AG04450 (cell line): ENCODE measurements around the gene ROBO4. TPM values are rescaled to one million over a fixed set of nuclear protein-coding genes. Genes with fewer than 3 reads are reported as not detected.
A peak's percentile ranks its signal among the peaks of the same experiment; 100 is the strongest.

Experiments used
- CTCF ChIA-PET: fragments of 300-600, 350-600 bp; formaldehyde crosslinking; extraction: SDS; loops from one replicate; lab custom pipeline; 2022; ENCODE audit warnings: antibody characterized with exemption, inconsistent platforms; lab: Charles Lee
- POLR2A ChIA-PET: fragments of 350-600 bp; formaldehyde crosslinking; extraction: SDS; loops from one replicate; lab custom pipeline; 2021; ENCODE audit warnings: antibody characterized with exemption, inconsistent platforms; lab: Yijun Ruan, JAX
- DNase-seq: peaks from one replicate; pipeline ENCODE4 v3.0.0-alpha.2; 2011; ENCODE audit warnings: low read depth, low spot score
- H3K27ac ChIP-seq: one replicate; pipeline ENCODE4 v1.5.1; 2012; ENCODE audit warnings: low read depth, low read length, control low read depth
- H3K27me3 ChIP-seq: one replicate; pipeline ENCODE4 v1.6.0; 2012; ENCODE audit warnings: low read length; ENCODE audit not compliant: control insufficient read depth, insufficient read depth
- H3K4me3 ChIP-seq: 2 replicates; pipeline ENCODE4 v1.5.1; 2011; ENCODE audit warnings: mild to moderate bottlenecking, low read depth, low read length, control low read depth
- H3K9me3 ChIP-seq: 2 replicates; pipeline ENCODE4 v1.5.1; 2012; ENCODE audit warnings: low read length; ENCODE audit not compliant: control insufficient read depth, insufficient read depth
- polyA plus RNA-seq: library from polyadenylated mRNA; depleted of rRNA; stranded (reverse); fragments of >200 nt; gene quantifications from 2 replicates; pipeline ENCODE4 v1.2.3, GENCODE V29; 2011
- TF ChIP-seq, protein P1 (sequence below): IDR thresholded peaks from 2 replicates; pipeline ENCODE4 v1.5.1; 2011; ENCODE audit warnings: low read depth, low read length, control low read depth, inconsistent platforms

The ROBO4 gene
- polyA plus RNA-seq, 1 experiment = 0.40 TPM

DNA sequence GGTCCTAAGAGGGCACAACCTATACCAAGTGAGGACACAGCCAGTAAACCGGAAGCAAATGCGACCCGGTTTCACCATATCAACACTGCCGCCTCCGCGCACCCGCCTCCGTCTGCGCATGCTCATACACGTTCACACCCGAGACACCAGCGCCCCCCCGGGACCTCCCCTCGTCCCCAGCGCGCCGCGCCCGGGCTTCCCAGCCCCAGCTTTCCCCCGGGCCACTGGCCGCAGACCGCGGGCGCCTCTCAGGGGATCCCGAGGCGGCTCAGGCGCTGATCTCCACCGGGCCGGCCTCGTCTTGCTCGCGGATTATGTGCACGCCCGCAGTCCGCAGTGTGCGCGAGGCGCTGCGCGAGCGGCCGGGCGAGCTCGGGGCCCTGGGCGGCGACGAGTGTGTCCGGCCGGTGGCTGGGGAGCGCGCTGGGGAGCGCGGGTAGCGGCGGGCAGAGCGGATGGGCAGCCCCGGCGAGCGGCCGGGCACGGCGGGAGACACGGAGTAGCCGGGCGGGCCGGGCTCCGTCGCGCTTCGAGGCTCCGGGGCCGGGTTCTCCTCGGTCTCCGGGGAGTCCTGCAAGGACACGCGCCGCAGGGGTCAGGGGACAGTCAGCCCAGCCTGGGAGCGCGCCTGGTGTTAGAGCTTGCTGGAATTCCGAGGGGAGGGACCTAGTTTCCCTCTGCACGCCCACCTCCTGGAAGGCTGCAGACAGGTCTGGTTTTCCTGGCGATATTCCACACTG lies 23.4 kb upstream of the ROBO4 start:
- H3K27ac ChIP-seq = peak overlapping the region; percentile 39
- CTCF ChIA-PET = interaction anchor here (1.1 to 2.7 kb wide), 3 partner anchors 32 to 512 kb away, joined by 4 to 16 read pairs (median 5); no protein-coding TSS in a partner anchor

GRCh38 chr11:124920356-124920755 lies 22.7 kb upstream of the ROBO4 start:
- Histone ChIP-seq H3K9me3 (peaks cover 4% of the 10 kb centered on the region; the same call in 1 of the 2 replicates), H3K27ac (peak overlapping the region; percentile 39), H3K4me3 (no peak overlapping the region), H3K27me3 (no peaks in the 10 kb centered on the region)
- TF ChIP-seq, protein P1, sequence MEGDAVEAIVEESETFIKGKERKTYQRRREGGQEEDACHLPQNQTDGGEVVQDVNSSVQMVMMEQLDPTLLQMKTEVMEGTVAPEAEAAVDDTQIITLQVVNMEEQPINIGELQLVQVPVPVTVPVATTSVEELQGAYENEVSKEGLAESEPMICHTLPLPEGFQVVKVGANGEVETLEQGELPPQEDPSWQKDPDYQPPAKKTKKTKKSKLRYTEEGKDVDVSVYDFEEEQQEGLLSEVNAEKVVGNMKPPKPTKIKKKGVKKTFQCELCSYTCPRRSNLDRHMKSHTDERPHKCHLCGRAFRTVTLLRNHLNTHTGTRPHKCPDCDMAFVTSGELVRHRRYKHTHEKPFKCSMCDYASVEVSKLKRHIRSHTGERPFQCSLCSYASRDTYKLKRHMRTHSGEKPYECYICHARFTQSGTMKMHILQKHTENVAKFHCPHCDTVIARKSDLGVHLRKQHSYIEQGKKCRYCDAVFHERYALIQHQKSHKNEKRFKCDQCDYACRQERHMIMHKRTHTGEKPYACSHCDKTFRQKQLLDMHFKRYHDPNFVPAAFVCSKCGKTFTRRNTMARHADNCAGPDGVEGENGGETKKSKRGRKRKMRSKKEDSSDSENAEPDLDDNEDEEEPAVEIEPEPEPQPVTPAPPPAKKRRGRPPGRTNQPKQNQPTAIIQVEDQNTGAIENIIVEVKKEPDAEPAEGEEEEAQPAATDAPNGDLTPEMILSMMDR = no peak
- DNase-seq = no peak
- ChIA-PET POLR2A (interaction anchor here (1.3 to 1.9 kb wide), 4 partner anchors 14 to 44 kb away, joined by 3 to 14 read pairs (median 6); partner anchors contain the start of gene CCDC15), CTCF (interaction anchor here (0.6 to 2.7 kb wide), 4 partner anchors 26 to 513 kb away, joined by 3 to 16 read pairs (median 4); no protein-coding TSS in a partner anchor)

More for the DNA sequence above, 23.4 kb upstream of the ROBO4 start:
- DNase-seq = no peak
- no peaks in the 10 kb centered on the region for H3K27me3 ChIP-seq
- H3K9me3 ChIP-seq = peaks cover 4% of the 10 kb centered on the region; the same call in 1 of the 2 replicates
- peak overlapping the region; percentile 48 for H3K4me3 ChIP-seq
- TF ChIP-seq, protein P1 = no peak
- POLR2A ChIA-PET = interaction anchor here (1.0 to 1.9 kb wide), 5 partner anchors 14 to 45 kb away, joined by 3 to 14 read pairs (median 3); partner anchors contain the start of gene CCDC15

DNA sequence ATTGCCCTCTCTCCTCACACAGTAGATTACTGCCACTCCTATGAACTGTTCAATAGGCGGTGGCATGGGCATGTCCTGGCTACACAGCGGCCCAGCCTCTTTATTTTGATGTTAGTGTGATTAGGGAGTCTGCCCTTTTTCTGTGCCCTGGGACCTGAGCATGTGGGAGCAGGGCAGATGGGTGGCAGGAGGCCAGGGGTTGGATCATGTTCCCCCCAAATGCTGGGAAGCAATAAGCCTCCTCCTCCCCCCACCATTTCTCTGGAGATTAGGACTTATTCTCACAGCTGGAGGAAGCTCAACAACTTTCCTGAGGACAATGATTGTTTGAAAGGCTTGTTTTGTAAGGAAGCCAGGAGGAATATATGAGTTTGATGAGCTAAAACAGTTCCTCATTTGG lies 22.2 kb upstream of the ROBO4 start:
- Histone ChIP-seq H3K27me3 (no peaks in the 10 kb centered on the region), H3K4me3 (no peak overlapping the region), H3K27ac (no peak overlapping the region), H3K9me3 (peaks cover 4% of the 10 kb centered on the region; the same call in 1 of the 2 replicates)
- TF ChIP-seq, protein P1 = no peak
- DNase-seq = no peak
- POLR2A ChIA-PET = interaction anchor here (1.3 to 1.9 kb wide), 3 partner anchors 15 to 44 kb away, joined by 3 to 14 read pairs (median 8); no protein-coding TSS in a partner anchor
- CTCF ChIA-PET = interaction anchor here (0.6 to 2.7 kb wide), 4 partner anchors 26 to 513 kb away, joined by 3 to 16 read pairs (median 4); no protein-coding TSS in a partner anchor

- no peak within 1 kb of the TSS for H3K4me3 ChIP-seq
- CTCF ChIA-PET = interaction anchor here (1.0 to 2.7 kb wide), 2 partner anchors 43 to 53 kb away, joined by 3 to 16 read pairs; no protein-coding TSS in a partner anchor
- TF ChIP-seq, protein P1 = no peak
Observed at GRCh38 chr11:124918950-124919349, 21.3 kb upstream of the ROBO4 start, which contains the start of gene HEPN1. HEPN1 (plus strand) TSS chr11:124919250.

More at GRCh38 chr11:124918950-124919349, 21.3 kb upstream of the ROBO4 start, which contains the start of gene HEPN1:
- Histone ChIP-seq H3K27me3 (no peaks in the 10 kb centered on the region), H3K27ac (no peak within 1 kb of the TSS), H3K9me3 (peaks cover 4% of the 10 kb centered on the region; the same call in 1 of the 2 replicates)
- POLR2A ChIA-PET = no interaction called here
- DNase-seq = no peak
